ENCODE results near the gene GPC3.

DNA sequence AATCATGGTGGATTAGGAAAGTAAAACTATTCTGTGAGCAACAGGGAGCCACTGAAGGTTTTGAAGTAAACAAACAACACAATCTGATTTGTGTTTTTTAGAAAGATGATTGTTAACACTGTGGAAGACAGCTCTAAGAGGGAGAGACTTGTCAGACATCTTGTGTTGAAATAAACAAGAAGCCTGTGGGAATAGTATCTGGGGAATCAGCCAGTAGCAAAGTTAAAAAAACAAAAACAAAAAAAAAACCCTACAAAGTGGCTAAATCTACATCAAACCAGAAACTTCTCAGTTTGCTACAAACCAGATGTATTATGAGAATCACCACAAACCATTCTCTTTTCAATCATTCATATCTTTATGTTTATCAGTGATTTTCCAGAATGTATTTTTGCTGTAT lies 444.4 kb downstream of the GPC3 start:
- TF ChIP-seq, protein P1, sequence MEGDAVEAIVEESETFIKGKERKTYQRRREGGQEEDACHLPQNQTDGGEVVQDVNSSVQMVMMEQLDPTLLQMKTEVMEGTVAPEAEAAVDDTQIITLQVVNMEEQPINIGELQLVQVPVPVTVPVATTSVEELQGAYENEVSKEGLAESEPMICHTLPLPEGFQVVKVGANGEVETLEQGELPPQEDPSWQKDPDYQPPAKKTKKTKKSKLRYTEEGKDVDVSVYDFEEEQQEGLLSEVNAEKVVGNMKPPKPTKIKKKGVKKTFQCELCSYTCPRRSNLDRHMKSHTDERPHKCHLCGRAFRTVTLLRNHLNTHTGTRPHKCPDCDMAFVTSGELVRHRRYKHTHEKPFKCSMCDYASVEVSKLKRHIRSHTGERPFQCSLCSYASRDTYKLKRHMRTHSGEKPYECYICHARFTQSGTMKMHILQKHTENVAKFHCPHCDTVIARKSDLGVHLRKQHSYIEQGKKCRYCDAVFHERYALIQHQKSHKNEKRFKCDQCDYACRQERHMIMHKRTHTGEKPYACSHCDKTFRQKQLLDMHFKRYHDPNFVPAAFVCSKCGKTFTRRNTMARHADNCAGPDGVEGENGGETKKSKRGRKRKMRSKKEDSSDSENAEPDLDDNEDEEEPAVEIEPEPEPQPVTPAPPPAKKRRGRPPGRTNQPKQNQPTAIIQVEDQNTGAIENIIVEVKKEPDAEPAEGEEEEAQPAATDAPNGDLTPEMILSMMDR (IDR thresholded peaks at IDR 0.05), result no peak
- no peak for TF ChIP-seq POLR2AphosphoS5 (IDR thresholded peaks at IDR 0.05)

Measured in stomach (tissue), 4 donors.